IMR-90 (cell line): ENCODE measurements around the gene SIRT7. TPM values are rescaled to one million over a fixed set of nuclear protein-coding genes. Genes with fewer than 3 reads are reported as not detected.

Experiments used
- ATAC-seq: fragments of 200-7000 bp; cut with Tn5 transposase; 2 replicates; pipeline ENCODE4 v1.9.1; 2020; ENCODE audit warnings: low read depth, mild to moderate bottlenecking, moderate library complexity
- BruUV-seq: library from RNA; stranded (reverse); fragments of 400-500 nt; replicated peaks from 2 replicates; lab custom pipeline; 2021; lab: Mats Ljungman, UMichigan
- CTCF ChIA-PET: fragments of 300-600 bp; formaldehyde crosslinking; extraction: SDS; loops from one replicate; lab custom pipeline; 2021; ENCODE audit warnings: antibody characterized with exemption; lab: Yijun Ruan, JAX
- POLR2A ChIA-PET: fragments of 300-600 bp; sonication (Branson Sonifier 250); formaldehyde crosslinking; loops from one replicate; lab custom pipeline; 2022; ENCODE audit warnings: antibody characterized with exemption; ENCODE audit not compliant: unreplicated experiment; lab: Charles Lee
- DNase-seq: peaks from one replicate; pipeline ENCODE4 v3.0.0; 2013
- H2AFZ ChIP-seq: replicated peaks from 2 replicates; pipeline ENCODE3; 2013; ENCODE audit warnings: low read length, mild to moderate bottlenecking; ENCODE audit not compliant: poor library complexity
- H2AK5ac ChIP-seq: 2 replicates; pipeline ENCODE4 v1.6.1; 2013; ENCODE audit warnings: low read depth, low read length, inconsistent platforms
- H2AK9ac ChIP-seq: replicated peaks from 2 replicates; pipeline ENCODE3; 2013; ENCODE audit warnings: mild to moderate bottlenecking, low read depth, low read length, moderate library complexity; ENCODE audit not compliant: poor library complexity
- H2BK120ac ChIP-seq: 2 replicates; pipeline ENCODE4 v1.6.1; 2013; ENCODE audit warnings: low read depth, low read length, inconsistent platforms
- H2BK15ac ChIP-seq: 3 replicates; pipeline ENCODE4 v1.6.1; 2013; ENCODE audit warnings: low read depth, low read length, inconsistent platforms
- H2BK20ac ChIP-seq: 2 replicates; pipeline ENCODE4 v1.6.1; 2013; ENCODE audit warnings: low read depth, mild to moderate bottlenecking, inconsistent platforms, low read length, moderate library complexity
- H2BK5ac ChIP-seq: 2 replicates; pipeline ENCODE4 v1.6.1; 2013; ENCODE audit warnings: mild to moderate bottlenecking, low read depth, low read length, inconsistent platforms; ENCODE audit not compliant: poor library complexity, severe bottlenecking
- H3K14ac ChIP-seq: replicated peaks from 2 replicates; pipeline ENCODE4 v1.6.1; 2013; ENCODE audit warnings: low read depth, low read length, inconsistent platforms
- H3K18ac ChIP-seq: 2 replicates; pipeline ENCODE4 v1.6.1; 2013; ENCODE audit warnings: low read depth, low read length, control low read depth
- H3K23ac ChIP-seq: 2 replicates; pipeline ENCODE4 v1.6.1; 2013; ENCODE audit warnings: low read depth, low read length, inconsistent platforms
- H3K27ac ChIP-seq: 2 replicates; pipeline ENCODE4 v1.5.1; 2013; ENCODE audit warnings: mild to moderate bottlenecking, control low read depth, low read length; ENCODE audit not compliant: insufficient read depth
- H3K27me3 ChIP-seq: 2 replicates; pipeline ENCODE4 v1.6.1; 2013; ENCODE audit warnings: low read length; ENCODE audit not compliant: control insufficient read depth, insufficient read depth
- H3K36me3 ChIP-seq: 2 replicates; pipeline ENCODE4 v1.6.1; 2013; ENCODE audit warnings: low read length, mixed read lengths; ENCODE audit not compliant: control insufficient read depth, insufficient read depth
- H3K4ac ChIP-seq: 2 replicates; pipeline ENCODE4 v1.6.1; 2013; ENCODE audit warnings: low read depth, low read length, inconsistent platforms
- H3K4me1 ChIP-seq: 2 replicates; pipeline ENCODE4 v1.6.1; 2013; ENCODE audit warnings: low read length, mixed read lengths; ENCODE audit not compliant: control insufficient read depth, insufficient read depth
- H3K4me2 ChIP-seq: 2 replicates; pipeline ENCODE4 v1.6.1; 2013; ENCODE audit warnings: low read depth, mild to moderate bottlenecking, control low read depth, low read length, moderate library complexity
- H3K4me3 ChIP-seq: 2 replicates; pipeline ENCODE4 v1.5.1; 2013; ENCODE audit warnings: low read depth, mild to moderate bottlenecking, control low read depth, low read length, moderate library complexity; ENCODE audit not compliant: insufficient read depth
- H3K56ac ChIP-seq: 2 replicates; pipeline ENCODE4 v1.6.1; 2013; ENCODE audit warnings: low read length, inconsistent platforms; ENCODE audit not compliant: insufficient read depth; ENCODE audit errors: extremely low read depth
- H3K79me1 ChIP-seq, 2 experiments: 2 replicates each; pipeline ENCODE4 v1.6.1; 2013; ENCODE audit warnings: low read length in 2 of 2, inconsistent platforms in 1 of 2, low read depth in 1 of 2
- H3K9ac ChIP-seq: 2 replicates; pipeline ENCODE4 v1.6.1; 2013; ENCODE audit warnings: low read depth, low read length, control low read depth
- H3K9me1 ChIP-seq: 2 replicates; pipeline ENCODE4 v1.6.1; 2013; ENCODE audit warnings: low read length, inconsistent platforms; ENCODE audit not compliant: insufficient read depth
- H3K9me3 ChIP-seq: 2 replicates; pipeline ENCODE4 v1.6.1; 2013; ENCODE audit warnings: low read length; ENCODE audit not compliant: control insufficient read depth, insufficient read depth
- H4K20me1 ChIP-seq: 2 replicates; pipeline ENCODE4 v1.6.1; 2013; ENCODE audit warnings: low read length, inconsistent platforms; ENCODE audit not compliant: insufficient read depth
- H4K5ac ChIP-seq: 2 replicates; pipeline ENCODE4 v1.6.1; 2013; ENCODE audit warnings: mild to moderate bottlenecking, low read depth, low read length, control low read depth
- H4K8ac ChIP-seq, 2 experiments: 2 replicates each; pipeline ENCODE4 v1.6.1; 2013; ENCODE audit warnings: low read depth in 2 of 2, low read length in 2 of 2, control low read depth in 1 of 2, inconsistent platforms in 1 of 2
- H4K91ac ChIP-seq: 2 replicates; pipeline ENCODE4 v1.6.1; 2013; ENCODE audit warnings: low read depth, low read length, inconsistent platforms; ENCODE audit not compliant: insufficient read depth
- BHLHE40 ChIP-seq: fragments of 150-350 bp; IDR thresholded peaks from 2 replicates; pipeline ENCODE4 v1.6.1; 2016; ENCODE audit warnings: mild to moderate bottlenecking, low read depth, low read length
- CEBPB ChIP-seq: IDR thresholded peaks from 2 replicates; pipeline ENCODE4 v1.6.1; 2012; ENCODE audit warnings: low read depth, low read length, improper control_type of control experiment
- CHD1 ChIP-seq: IDR thresholded peaks from 2 replicates; pipeline ENCODE4 v1.6.1; 2012; ENCODE audit warnings: low read depth, low read length, improper control_type of control experiment
- FOS ChIP-seq: fragments of 150-350 bp; IDR thresholded peaks from 2 replicates; pipeline ENCODE4 v1.6.1; 2016; ENCODE audit warnings: low read depth, low read length
- MAFK ChIP-seq: IDR thresholded peaks from 2 replicates; pipeline ENCODE4 v1.6.1; 2012; ENCODE audit warnings: low read depth, low read length, improper control_type of control experiment
- MAZ ChIP-seq: IDR thresholded peaks from 2 replicates; pipeline ENCODE4 v1.6.1; 2012; ENCODE audit warnings: low read depth, mild to moderate bottlenecking, low read length, improper control_type of control experiment, moderate library complexity, borderline replicate concordance
- MXI1 ChIP-seq: IDR thresholded peaks from 2 replicates; pipeline ENCODE4 v1.6.1; 2012; ENCODE audit warnings: low read depth, mild to moderate bottlenecking, low read length, moderate library complexity, borderline replicate concordance
- POLR2A ChIP-seq: IDR thresholded peaks from 2 replicates; pipeline ENCODE4 v1.6.1; 2012; ENCODE audit warnings: mild to moderate bottlenecking, low read depth, low read length
- RAD21 ChIP-seq: IDR thresholded peaks from 2 replicates; pipeline ENCODE4 v1.6.1; 2012; ENCODE audit warnings: low read length, improper control_type of control experiment
- RCOR1 ChIP-seq: IDR thresholded peaks from 2 replicates; pipeline ENCODE4 v1.6.1; 2012; ENCODE audit warnings: mild to moderate bottlenecking, low read length, improper control_type of control experiment; ENCODE audit not compliant: insufficient replicate concordance
- USF2 ChIP-seq: fragments of 150-350 bp; IDR thresholded peaks from 2 replicates; pipeline ENCODE4 v1.6.1; 2017; ENCODE audit warnings: mild to moderate bottlenecking, antibody characterized with exemption, low read length, low read depth
- WGBS, 2 experiments: methylation state at CpG; one replicate each; pipeline versions ENCODE4 v1.1.5 to v1.1.7; 2013; ENCODE audit warnings: missing lambda C conversion rate in 2 of 2; ENCODE audit not compliant: insufficient read length in 1 of 2; ENCODE audit errors: extremely low coverage in 2 of 2; 5-methylcytosine and 5-hydroxymethylcytosine counted together
- dilution Hi-C: fragments of 300-500 bp; cut with HindIII; formaldehyde crosslinking; loops from one replicate; pipeline ENCODE4 v1.14.3; 2018; ENCODE audit warnings: low sequenced_read_pairs; ENCODE audit not compliant: unreplicated experiment
- in situ Hi-C: fragments of 300-500 bp; cut with MboI; formaldehyde crosslinking; loops from 3 replicates; pipeline ENCODE4 v1.14.3; 2019; ENCODE audit warnings: low sequenced_read_pairs, inconsistent platforms, mixed read lengths
- intact Hi-C: fragments of 100-400 bp; cut with micrococcal nuclease; formaldehyde crosslinking; loops from 2 replicates; pipeline ENCODE4 v1.10.0; 2022
- polyA plus RNA-seq, 3 experiments: library from polyadenylated mRNA; depleted of rRNA; stranded (reverse); fragments of >200 nt; gene quantifications; 2 replicates each; pipeline ENCODE4 v1.2.3, GENCODE V29; 2012; ENCODE audit warnings: low replicate concordance in 1 of 3
- total RNA-seq: library from RNA; depleted of rRNA; stranded (reverse); fragments of >200 nt; gene quantifications from 2 replicates; pipeline ENCODE4 v1.2.3, GENCODE V29; 2012

Gene SIRT7
- total and polyA plus RNA-seq, 2 of the 4 experiments (the other 2 are of a cell fraction), result 14.5 to 19.8 TPM

- no TSS peak for BruUV-seq
- DNase-seq (no peak), ATAC-seq (no peak)
- dilution Hi-C loops, result no loop called here
- Histone ChIP-seq H2BK20ac (no peak overlapping the region), H3K4me1 (no peaks in the 10 kb centered on the region), H4K91ac (no peak overlapping the region), H3K9ac (no peak overlapping the region), H4K8ac (no peak overlapping the region), H2BK120ac (no peak overlapping the region), H3K4me3 (no peak overlapping the region), H3K56ac (no peak overlapping the region), H2AFZ (no peak overlapping the region), H2AK9ac (peak overlapping the region; percentile 42), H3K36me3 (no peaks in the 10 kb centered on the region), H3K14ac (no peak overlapping the region), H3K18ac (no peak overlapping the region), H3K4me2 (no peak overlapping the region), H3K9me1 (no peaks in the 10 kb centered on the region), H3K79me1 (no peaks in the 10 kb centered on the region), H4K5ac (no peak overlapping the region), H3K27ac (no peak overlapping the region), H3K27me3 (peaks cover 20% of the 10 kb centered on the region), H2BK15ac (no peak overlapping the region), H2AK5ac (peak overlapping the region; percentile 16; the same call in 1 of the 2 replicates), H4K20me1 (no peaks in the 10 kb centered on the region), H3K23ac (no peak overlapping the region), H3K4ac (no peak overlapping the region), H2BK5ac (no peak overlapping the region), H3K9me3 (no peaks in the 10 kb centered on the region)
- intact Hi-C loops, result no loop called here
- in situ Hi-C loops, result no loop called here
- no peak for TF ChIP-seq RAD21
- TF ChIP-seq CEBPB, result no peak
- TF ChIP-seq POLR2A, result no peak
- TF ChIP-seq MXI1, result no peak
- no peak for TF ChIP-seq RCOR1
- TF ChIP-seq CHD1, result no peak
- no peak for TF ChIP-seq BHLHE40
- no peak for TF ChIP-seq MAZ
- TF ChIP-seq USF2, result no peak
- TF ChIP-seq MAFK, result no peak
- TF ChIP-seq FOS, result no peak
- POLR2A ChIA-PET, result no interaction called here
- WGBS, 2 experiments, result no CpG with 5 or more reads among the region's 19 CpGs
- CTCF ChIA-PET, result no interaction called here
Observed at GRCh38 chr17:81954131-81955057, 36.4 kb upstream of the SIRT7 start.
